Lower lobe of right lung (tissue), 2 donors: ENCODE measurements around the gene PPARA. TPM values are rescaled to one million over a fixed set of nuclear protein-coding genes. Genes with fewer than 3 reads are reported as not detected.

Source experiments
- ATAC-seq, 2 donors: fragments of 200-7000 bp; cut with Tn5 transposase; one replicate each; pipeline ENCODE4 v1.9.1; 2020 to 2022; ENCODE audit warnings: mild to moderate bottlenecking in 2 of 2, moderate library complexity in 2 of 2
- DNase-seq: peaks from one replicate; pipeline ENCODE4 v3.0.0-alpha.2; 2020
- H3K27ac ChIP-seq: fragments of 200-600 bp; one replicate; pipeline ENCODE4 v1.8.0; 2022
- H3K27me3 ChIP-seq: fragments of 200-600 bp; one replicate; pipeline ENCODE4 v1.8.0; 2022; ENCODE audit warnings: low read depth
- H3K36me3 ChIP-seq: fragments of 200-600 bp; one replicate; pipeline ENCODE4 v1.8.0; 2022; ENCODE audit warnings: mild to moderate bottlenecking
- H3K4me1 ChIP-seq: fragments of 200-600 bp; one replicate; pipeline ENCODE4 v1.8.0; 2022
- H3K4me3 ChIP-seq: fragments of 200-600 bp; one replicate; pipeline ENCODE4 v1.8.0; 2022; ENCODE audit warnings: mild to moderate bottlenecking
- H3K9me3 ChIP-seq: fragments of 200-600 bp; one replicate; pipeline ENCODE4 v1.8.0; 2022
- CTCF ChIP-seq: fragments of 200-600 bp; IDR thresholded peaks from one replicate; pipeline ENCODE4 v1.8.0; 2022; ENCODE audit warnings: antibody characterized with exemption, mild to moderate bottlenecking
- intact Hi-C: fragments of 100-400 bp; cut with DNase I; formaldehyde crosslinking; loops from one replicate; pipeline ENCODE4 v1.11.0; 2022
- total RNA-seq: library from RNA; stranded (reverse); fragmentation: NEBNext Ultra II Directional; extraction: Animal tissue kit (Norgen Biotek cat#: 25700); gene quantifications from one replicate; pipeline ENCODE4 v1.2.1, GENCODE V29; 2021
- donor health status: DM: no; HTN: yes; CAD: no; lungs with severe emphysema.

The PPARA gene
- total RNA-seq, 1 donor from 2014 or later: 20.5 TPM

GRCh38 chr22:46162771-46163556 lies 12.6 kb downstream of the PPARA start:
- DNase-seq (no peak), ATAC-seq (no peak)
- Histone ChIP-seq H3K4me1 (no peaks in the 10 kb centered on the region), H3K27ac (no peak overlapping the region), H3K36me3 (peaks cover 7% of the 10 kb centered on the region), H3K9me3 (no peaks in the 10 kb centered on the region), H3K4me3 (no peak overlapping the region), H3K27me3 (no peaks in the 10 kb centered on the region)
- TF ChIP-seq CTCF: no peak
- intact Hi-C loops: no loop called here

GRCh38 chr22:46163557-46163888 lies 13.2 kb downstream of the PPARA start:
- TF ChIP-seq CTCF: no peak
- ATAC-seq (no peak), DNase-seq (no peak)
- intact Hi-C loops: no loop called here
- no peaks in the 10 kb centered on the region for H3K9me3 ChIP-seq
- H3K4me1 ChIP-seq: no peaks in the 10 kb centered on the region
- peaks cover 7% of the 10 kb centered on the region for H3K36me3 ChIP-seq
- no peak overlapping the region for H3K4me3 ChIP-seq
- no peaks in the 10 kb centered on the region for H3K27me3 ChIP-seq
- H3K27ac ChIP-seq: no peak overlapping the region

- no peak for ATAC-seq
- Histone ChIP-seq H3K27me3 (no peaks in the 10 kb centered on the region), H3K9me3 (no peaks in the 10 kb centered on the region), H3K27ac (no peak overlapping the region), H3K4me1 (peaks cover 5% of the 10 kb centered on the region), H3K36me3 (peaks cover 7% of the 10 kb centered on the region), H3K4me3 (no peak overlapping the region)
- no peak for TF ChIP-seq CTCF
- no peak for DNase-seq
- intact Hi-C loops: no loop called here
These were observed 15.7 kb downstream of the PPARA start for GRCh38 chr22:46165977-46166376.

GRCh38 chr22:46169628-46170027 lies 19.3 kb downstream of the PPARA start:
- peaks cover 16% of the 10 kb centered on the region for H3K4me1 ChIP-seq
- no peak for TF ChIP-seq CTCF
- DNase-seq (no peak), ATAC-seq (no peak)
- no peaks in the 10 kb centered on the region for H3K36me3 ChIP-seq
- no peaks in the 10 kb centered on the region for H3K9me3 ChIP-seq
- no peak overlapping the region for H3K4me3 ChIP-seq
- H3K27ac ChIP-seq: no peak overlapping the region
- intact Hi-C loops: no loop called here
- no peaks in the 10 kb centered on the region for H3K27me3 ChIP-seq

DNA sequence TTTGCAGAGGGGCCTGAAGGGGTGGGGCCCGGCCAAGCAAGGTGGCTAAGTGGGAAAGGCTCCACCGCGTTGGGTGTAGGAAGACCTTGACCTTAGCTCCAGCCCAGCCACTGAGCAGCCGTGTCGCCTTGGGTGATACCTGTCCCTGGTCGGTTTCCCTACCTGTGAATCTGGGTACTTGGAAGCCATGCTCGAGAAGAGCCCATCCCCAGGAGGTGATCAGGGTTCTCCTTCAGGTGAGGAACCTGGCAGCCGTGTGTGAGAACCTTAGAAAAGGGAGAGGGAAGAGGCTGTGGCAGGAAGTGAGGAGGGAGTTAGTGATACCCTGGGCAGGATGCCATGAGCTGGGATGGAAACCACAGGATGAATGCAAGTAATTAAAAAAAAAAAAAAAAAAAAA lies 21.6 kb downstream of the PPARA start:
- Histone ChIP-seq H3K9me3 (no peaks in the 10 kb centered on the region), H3K27ac (no peak overlapping the region), H3K27me3 (no peaks in the 10 kb centered on the region), H3K4me1 (peaks cover 16% of the 10 kb centered on the region), H3K36me3 (no peaks in the 10 kb centered on the region), H3K4me3 (no peak overlapping the region)
- DNase-seq: no peak
- no peak for TF ChIP-seq CTCF
- no peak for ATAC-seq
- intact Hi-C loops: no loop called here
